HG03575 (cell line): ENCODE results near the gene CCSER2.
"Not testable (repeated sequence)": the region's sequence is repeated elsewhere in the genome, so short reads cannot be mapped to it uniquely, and the experiment has no call there.

Source experiments
- ATAC-seq: cut with Tn5 transposase; IDR thresholded peaks from one replicate; pipeline ENCODE4 v1.9.1; 2021; ENCODE audit not compliant: unreplicated experiment, insufficient number of reproducible peaks, low FRiP score; ENCODE audit errors: extremely low read depth

CCSER2 gene

GRCh38 chr10:84341983-84342382 is 13.6 kb downstream of the CCSER2 start:
- no peak for ATAC-seq

GRCh38 chr10:84342584-84342983 is 14.2 kb downstream of the CCSER2 start:
- ATAC-seq = no peak

- ATAC-seq = no peak
Observed at GRCh38 chr10:84343831-84344230, 15.4 kb downstream of the CCSER2 start.

GRCh38 chr10:84344526-84344925 is 16.1 kb downstream of the CCSER2 start:
- no peak for ATAC-seq

GRCh38 chr10:84347575-84348002 is 19.2 kb downstream of the CCSER2 start:
- not testable (repeated sequence) for ATAC-seq

- no peak for ATAC-seq
Observed at GRCh38 chr10:84348447-84348846, 20.1 kb downstream of the CCSER2 start.

- no peak for ATAC-seq
Observed at GRCh38 chr10:84348860-84349259, 20.5 kb downstream of the CCSER2 start.

GRCh38 chr10:84352251-84352842 is 24.0 kb downstream of the CCSER2 start:
- ATAC-seq = peak; percentile 75

GRCh38 chr10:84353052-84353803 is 24.8 kb downstream of the CCSER2 start:
- no peak for ATAC-seq

GRCh38 chr10:84354623-84355022 is 26.2 kb downstream of the CCSER2 start:
- ATAC-seq = no peak

GRCh38 chr10:84355106-84355505 is 26.7 kb downstream of the CCSER2 start:
- no peak for ATAC-seq

GRCh38 chr10:84356928-84357327 is 28.5 kb downstream of the CCSER2 start:
- ATAC-seq = no peak

- ATAC-seq = no peak
Observed at GRCh38 chr10:84358743-84359142, 30.4 kb downstream of the CCSER2 start.

- no peak for ATAC-seq
Observed at GRCh38 chr10:84360637-84361365, 32.4 kb downstream of the CCSER2 start.

- ATAC-seq = no peak
Observed at GRCh38 chr10:84365335-84365881, 37.0 kb downstream of the CCSER2 start.

GRCh38 chr10:84366041-84366440 is 37.7 kb downstream of the CCSER2 start:
- ATAC-seq = no peak

- ATAC-seq = no peak
Observed at GRCh38 chr10:84367256-84367655, 38.9 kb downstream of the CCSER2 start.

GRCh38 chr10:84368828-84369227 is 40.4 kb downstream of the CCSER2 start:
- no peak for ATAC-seq

GRCh38 chr10:84370283-84370682 is 41.9 kb downstream of the CCSER2 start:
- ATAC-seq = no peak

- ATAC-seq = no peak
Observed at GRCh38 chr10:84371944-84372343, 43.6 kb downstream of the CCSER2 start.
